Smooth muscle cell (in vitro differentiated cells): Measurements from ENCODE around the gene TRERF1. TPM values are rescaled to one million over a fixed set of nuclear protein-coding genes. Genes with fewer than 3 reads are reported as not detected.
A peak's percentile ranks its signal among the peaks of the same experiment; 100 is the strongest.

ENCODE experiments used
- DNase-seq: peaks from one replicate; lab custom pipeline; 2025; ENCODE audit not compliant: unreplicated experiment; lab: John Stamatoyannopoulos, UW
- H2AFZ ChIP-seq: fragments of 200-600 bp; sonication (generic); 2 replicates; pipeline ENCODE4 v1.6.0; 2016; ENCODE audit warnings: antibody characterized with exemption, low read depth, mild to moderate bottlenecking
- H3F3A ChIP-seq: fragments of 200-600 bp; sonication (generic); 2 replicates; pipeline ENCODE4 v1.6.0; 2017; ENCODE audit warnings: antibody characterized with exemption, low read depth
- H3K27ac ChIP-seq: fragments of 200-600 bp; sonication (generic); 2 replicates; pipeline ENCODE4 v1.5.1; 2016; ENCODE audit warnings: low read depth, mild to moderate bottlenecking
- H3K27me3 ChIP-seq: fragments of 200-600 bp; sonication (generic); 2 replicates; pipeline ENCODE4 v1.6.1; 2016; ENCODE audit warnings: low read depth, mild to moderate bottlenecking
- H3K36me3 ChIP-seq: fragments of 200-600 bp; sonication (generic); 2 replicates; pipeline ENCODE4 v1.5.1; 2016; ENCODE audit warnings: low read depth
- H3K4me1 ChIP-seq: fragments of 200-600 bp; sonication (generic); 2 replicates; pipeline ENCODE4 v1.5.1; 2016; ENCODE audit warnings: low read depth
- H3K4me2 ChIP-seq: fragments of 200-600 bp; sonication (generic); 2 replicates; pipeline ENCODE4 v1.6.0; 2016; ENCODE audit warnings: mild to moderate bottlenecking
- H3K4me3 ChIP-seq: fragments of 200-600 bp; sonication (generic); 2 replicates; pipeline ENCODE4 v1.5.1; 2016; ENCODE audit warnings: mild to moderate bottlenecking
- H3K79me2 ChIP-seq: fragments of 200-600 bp; sonication (generic); 2 replicates; pipeline ENCODE4 v1.6.0; 2016; ENCODE audit warnings: low read depth, mild to moderate bottlenecking
- H3K9ac ChIP-seq: fragments of 200-600 bp; sonication (generic); 2 replicates; pipeline ENCODE4 v1.6.0; 2016; ENCODE audit warnings: low read depth
- H3K9me3 ChIP-seq: fragments of 200-600 bp; sonication (generic); replicated peaks from 2 replicates; pipeline ENCODE4 v1.5.1; 2016; ENCODE audit warnings: low read depth
- H4K20me1 ChIP-seq: fragments of 200-600 bp; sonication (generic); 2 replicates; pipeline ENCODE4 v1.6.0; 2016; ENCODE audit warnings: low read depth
- WGBS: methylation state at CpG from one replicate; pipeline ENCODE4 v1.1.7; 2016; ENCODE audit warnings: low lambda C conversion rate; 5-methylcytosine and 5-hydroxymethylcytosine counted together
- polyA plus RNA-seq: library from polyadenylated mRNA; unstranded; fragments of >200 nt; fragmentation: Nextera tagmentation; extraction: Ambion mirVana; gene quantifications from 2 replicates; pipeline ENCODE4 v1.2.1, GENCODE V29; 2016
- total RNA-seq: library from RNA; depleted of rRNA; stranded (reverse); fragments of >200 nt; gene quantifications from 2 replicates; pipeline ENCODE4 v1.2.3, GENCODE V29; 2014
- TF ChIP-seq, protein P1 (sequence below): fragments of 200-600 bp; sonication (generic); IDR thresholded peaks from 2 replicates; pipeline ENCODE4 v1.5.1; 2017; ENCODE audit warnings: borderline replicate concordance, mild to moderate bottlenecking, antibody characterized with exemption; ENCODE audit not compliant: insufficient read depth, poor library complexity, severe bottlenecking

The TRERF1 gene
- total and polyA plus RNA-seq, 2 experiments from 2014 or later: 3.5 to 5.3 TPM

DNA sequence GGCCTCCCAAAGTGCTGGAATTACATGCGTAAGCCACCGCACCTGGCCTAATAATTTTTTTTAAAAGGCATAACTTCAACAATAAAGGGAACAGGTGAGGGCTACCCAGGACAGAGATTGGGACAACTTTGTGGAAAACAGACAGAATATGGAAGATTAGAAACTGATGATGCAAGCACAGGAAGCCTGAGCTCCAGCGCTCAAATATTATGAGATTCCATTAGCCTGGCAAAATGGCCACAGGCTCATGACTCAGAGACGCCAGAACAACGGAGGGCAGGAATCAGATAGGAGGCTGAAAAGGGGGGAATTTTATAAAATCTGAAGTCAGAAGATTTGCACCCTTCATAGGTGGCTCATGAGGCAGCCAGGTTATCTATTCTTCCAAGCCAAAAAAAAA lies 131.0 kb downstream of the TRERF1 start:
- DNase-seq: no peak
- no peak overlapping the region for H3K4me2 ChIP-seq
- no peak overlapping the region for H2AFZ ChIP-seq
- peak overlapping the region; percentile 10 for H3K27ac ChIP-seq
- H3K9me3 ChIP-seq: no peaks in the 10 kb centered on the region
- TF ChIP-seq, protein P1, sequence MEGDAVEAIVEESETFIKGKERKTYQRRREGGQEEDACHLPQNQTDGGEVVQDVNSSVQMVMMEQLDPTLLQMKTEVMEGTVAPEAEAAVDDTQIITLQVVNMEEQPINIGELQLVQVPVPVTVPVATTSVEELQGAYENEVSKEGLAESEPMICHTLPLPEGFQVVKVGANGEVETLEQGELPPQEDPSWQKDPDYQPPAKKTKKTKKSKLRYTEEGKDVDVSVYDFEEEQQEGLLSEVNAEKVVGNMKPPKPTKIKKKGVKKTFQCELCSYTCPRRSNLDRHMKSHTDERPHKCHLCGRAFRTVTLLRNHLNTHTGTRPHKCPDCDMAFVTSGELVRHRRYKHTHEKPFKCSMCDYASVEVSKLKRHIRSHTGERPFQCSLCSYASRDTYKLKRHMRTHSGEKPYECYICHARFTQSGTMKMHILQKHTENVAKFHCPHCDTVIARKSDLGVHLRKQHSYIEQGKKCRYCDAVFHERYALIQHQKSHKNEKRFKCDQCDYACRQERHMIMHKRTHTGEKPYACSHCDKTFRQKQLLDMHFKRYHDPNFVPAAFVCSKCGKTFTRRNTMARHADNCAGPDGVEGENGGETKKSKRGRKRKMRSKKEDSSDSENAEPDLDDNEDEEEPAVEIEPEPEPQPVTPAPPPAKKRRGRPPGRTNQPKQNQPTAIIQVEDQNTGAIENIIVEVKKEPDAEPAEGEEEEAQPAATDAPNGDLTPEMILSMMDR: no peak
- no peak overlapping the region for H3K4me3 ChIP-seq
- peaks cover 9% of the 10 kb centered on the region for H3F3A ChIP-seq
- H3K4me1 ChIP-seq: peaks cover 11% of the 10 kb centered on the region
- 61% methylated on average over 5 of the region's 5 CpGs for WGBS
- H3K27me3 ChIP-seq: no peaks in the 10 kb centered on the region
- no peaks in the 10 kb centered on the region for H3K36me3 ChIP-seq
- H3K9ac ChIP-seq: no peak overlapping the region
- H4K20me1 ChIP-seq: peaks cover under 1% of the 10 kb centered on the region
- H3K79me2 ChIP-seq: no peaks in the 10 kb centered on the region

DNA sequence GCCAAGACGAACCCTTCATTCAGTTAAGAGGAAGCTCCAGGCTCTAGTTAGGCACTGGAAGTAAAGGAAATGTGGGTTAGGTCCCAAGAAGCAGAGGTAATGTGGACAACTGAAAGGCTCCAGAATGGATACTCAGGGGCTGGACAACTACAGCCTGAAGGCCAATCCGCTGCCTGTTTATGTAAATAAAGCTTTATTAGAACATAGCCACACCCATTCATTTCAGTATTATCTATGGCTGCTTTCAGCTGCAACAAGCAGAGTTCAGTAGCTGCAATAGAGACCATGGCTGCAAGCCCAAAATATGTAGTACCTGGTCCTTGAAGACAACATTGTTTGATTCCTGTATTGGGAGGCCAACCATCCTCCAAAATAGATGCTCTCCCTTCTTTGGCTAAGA lies 133.2 kb downstream of the TRERF1 start:
- no peak overlapping the region for H3K4me2 ChIP-seq
- peaks cover 4% of the 10 kb centered on the region for H4K20me1 ChIP-seq
- WGBS: 91% methylated on average over 2 of the region's 2 CpGs
- DNase-seq: no peak
- H3K27me3 ChIP-seq: no peaks in the 10 kb centered on the region
- TF ChIP-seq, protein P1: no peak
- peaks cover 9% of the 10 kb centered on the region for H3F3A ChIP-seq
- no peak overlapping the region for H3K4me3 ChIP-seq
- H3K9me3 ChIP-seq: no peaks in the 10 kb centered on the region
- H2AFZ ChIP-seq: no peak overlapping the region
- H3K79me2 ChIP-seq: no peaks in the 10 kb centered on the region
- H3K27ac ChIP-seq: no peak overlapping the region
- no peak overlapping the region for H3K9ac ChIP-seq
- H3K36me3 ChIP-seq: no peaks in the 10 kb centered on the region
- H3K4me1 ChIP-seq: peaks cover 28% of the 10 kb centered on the region

DNA sequence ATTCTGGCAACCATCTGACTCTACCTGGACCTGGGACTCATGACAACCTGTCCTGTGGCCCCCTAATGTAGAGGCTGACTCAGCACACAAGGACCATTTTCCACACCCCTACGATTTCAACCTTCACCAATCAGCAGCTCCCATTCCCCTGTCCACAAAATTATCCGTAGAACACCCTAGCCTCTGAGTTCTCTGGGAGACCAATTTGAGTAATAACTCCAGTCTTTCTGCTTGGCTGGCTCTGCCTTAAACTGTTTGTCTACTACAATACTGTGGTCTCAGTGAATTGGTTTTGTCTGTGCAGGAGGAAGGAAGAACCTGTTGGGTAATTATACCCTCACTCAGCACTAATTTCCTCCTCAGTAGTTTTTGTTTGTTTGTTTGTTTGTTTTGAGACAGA lies 134.7 kb downstream of the TRERF1 start:
- Histone ChIP-seq H3K27me3 (no peaks in the 10 kb centered on the region), H3F3A (peaks cover 9% of the 10 kb centered on the region), H3K4me3 (no peak overlapping the region), H3K27ac (peak overlapping the region; percentile 96), H3K9me3 (no peaks in the 10 kb centered on the region), H3K4me2 (peak overlapping the region; percentile 66), H3K4me1 (peaks cover 31% of the 10 kb centered on the region), H3K36me3 (no peaks in the 10 kb centered on the region), H3K79me2 (no peaks in the 10 kb centered on the region), H3K9ac (peak overlapping the region; percentile 81), H4K20me1 (peaks cover 4% of the 10 kb centered on the region), H2AFZ (no peak overlapping the region)
- WGBS: 72% methylated on average over 2 of the region's 2 CpGs
- no peak for DNase-seq
- TF ChIP-seq, protein P1: no peak
